ENCODE data around the gene TMEM82. TPM values are rescaled to one million over a fixed set of nuclear protein-coding genes. Genes with fewer than 3 reads are reported as not detected.
A peak's percentile ranks its signal among the peaks of the same experiment; 100 is the strongest.

Gene TMEM82
- total RNA-seq, 1 donor from 2014 or later: not detected

- FAIRE-seq (no peak), DNase-seq (ENCODE audit: low read depth) (peak; percentile 64)
- Mint-ChIP-seq H3K9me3 (ENCODE audit: unreplicated experiment) (no peaks in the 10 kb centered on the region), H3K4me1 (ENCODE audit: low read depth, unreplicated experiment) (peaks cover 6% of the 10 kb centered on the region), H3K36me3 (ENCODE audit: low read depth, unreplicated experiment) (peaks cover 13% of the 10 kb centered on the region), H3K27me3 (ENCODE audit: low read depth, unreplicated experiment) (no peaks in the 10 kb centered on the region), H3K4me3 (ENCODE audit: unreplicated experiment) (no peak overlapping the region), H3K27ac (ENCODE audit: unreplicated experiment) (no peak overlapping the region)
- TF ChIP-seq EZH2 (IDR thresholded peaks at IDR 0.05; ENCODE audit: insufficient read depth, low read length): no peak
- TF ChIP-seq CTCF (IDR thresholded peaks at IDR 0.05; ENCODE audit: insufficient read depth, low read depth, low read length): no peak
- Histone ChIP-seq H3K9me3 (ENCODE audit: insufficient read depth, low read depth, low read length) (no peaks in the 10 kb centered on the region), H3K79me2 (ENCODE audit: insufficient read depth, low read length) (peaks cover 37% of the 10 kb centered on the region), H4K20me1 (ENCODE audit: insufficient read depth, low read length) (peaks cover 52% of the 10 kb centered on the region), H3K36me3 (ENCODE audit: insufficient read depth, low read length) (peaks cover 10% of the 10 kb centered on the region), H2AFZ (ENCODE audit: low read depth, low read length) (no peak overlapping the region), H3K4me1 (ENCODE audit: insufficient read depth, low read length) (no peaks in the 10 kb centered on the region), H3K4me3 (ENCODE audit: insufficient read depth, low read depth, low read length) (no peak overlapping the region), H3K27me3 (ENCODE audit: insufficient read depth, low read length) (no peaks in the 10 kb centered on the region), H3K9ac (ENCODE audit: low read length) (no peak overlapping the region), H3K4me2 (ENCODE audit: low read length) (no peak overlapping the region), H3K27ac (ENCODE audit: low read depth, low read length) (no peak overlapping the region)
Observed at GRCh38 chr1:15714406-15715136, 27.7 kb upstream of the TMEM82 start.

GRCh38 chr1:15717418-15718125 is 24.7 kb upstream of the TMEM82 start:
- Mint-ChIP-seq H3K4me1 (ENCODE audit: low read depth, unreplicated experiment) (peaks cover 6% of the 10 kb centered on the region), H3K4me3 (ENCODE audit: unreplicated experiment) (no peak overlapping the region), H3K27me3 (ENCODE audit: low read depth, unreplicated experiment) (no peaks in the 10 kb centered on the region), H3K27ac (ENCODE audit: unreplicated experiment) (no peak overlapping the region), H3K9me3 (ENCODE audit: unreplicated experiment) (no peaks in the 10 kb centered on the region), H3K36me3 (ENCODE audit: low read depth, unreplicated experiment) (peaks cover 16% of the 10 kb centered on the region)
- Histone ChIP-seq H3K9me3 (ENCODE audit: insufficient read depth, low read depth, low read length) (no peaks in the 10 kb centered on the region), H3K4me3 (ENCODE audit: insufficient read depth, low read depth, low read length) (no peak overlapping the region), H2AFZ (ENCODE audit: low read depth, low read length) (no peak overlapping the region), H3K27me3 (ENCODE audit: insufficient read depth, low read length) (no peaks in the 10 kb centered on the region), H3K27ac (ENCODE audit: low read depth, low read length) (no peak overlapping the region), H3K9ac (ENCODE audit: low read length) (no peak overlapping the region), H4K20me1 (ENCODE audit: insufficient read depth, low read length) (peaks cover 40% of the 10 kb centered on the region), H3K4me2 (ENCODE audit: low read length) (no peak overlapping the region), H3K36me3 (ENCODE audit: insufficient read depth, low read length) (peaks cover 17% of the 10 kb centered on the region), H3K79me2 (ENCODE audit: insufficient read depth, low read length) (peaks cover 28% of the 10 kb centered on the region), H3K4me1 (ENCODE audit: insufficient read depth, low read length) (no peaks in the 10 kb centered on the region)
- FAIRE-seq (no peak), DNase-seq (ENCODE audit: low read depth) (no peak)
- TF ChIP-seq EZH2 (IDR thresholded peaks at IDR 0.05; ENCODE audit: insufficient read depth, low read length): no peak

- DNase-seq (ENCODE audit: low read depth): no peak
- Histone ChIP-seq H3K9me3 (ENCODE audit: insufficient read depth, low read depth, low read length) (no peaks in the 10 kb centered on the region), H3K9ac (ENCODE audit: low read length) (no peak overlapping the region), H2AFZ (ENCODE audit: low read depth, low read length) (no peak overlapping the region), H3K4me1 (ENCODE audit: insufficient read depth, low read length) (no peaks in the 10 kb centered on the region), H3K4me2 (ENCODE audit: low read length) (no peak overlapping the region), H3K36me3 (ENCODE audit: insufficient read depth, low read length) (peaks cover 17% of the 10 kb centered on the region), H3K4me3 (ENCODE audit: insufficient read depth, low read depth, low read length) (no peak overlapping the region), H3K79me2 (ENCODE audit: insufficient read depth, low read length) (peaks cover 22% of the 10 kb centered on the region), H3K27me3 (ENCODE audit: insufficient read depth, low read length) (no peaks in the 10 kb centered on the region), H4K20me1 (ENCODE audit: insufficient read depth, low read length) (peaks cover 34% of the 10 kb centered on the region), H3K27ac (ENCODE audit: low read depth, low read length) (no peak overlapping the region)
- TF ChIP-seq CTCF (IDR thresholded peaks at IDR 0.05; ENCODE audit: insufficient read depth, low read depth, low read length) (no peak), EZH2 (IDR thresholded peaks at IDR 0.05; ENCODE audit: insufficient read depth, low read length) (no peak)
- H3K27ac Mint-ChIP-seq (ENCODE audit: unreplicated experiment): no peak overlapping the region
- FAIRE-seq: no peak
- H3K4me3 Mint-ChIP-seq (ENCODE audit: unreplicated experiment): no peak overlapping the region
- no peaks in the 10 kb centered on the region for H3K27me3 Mint-ChIP-seq (ENCODE audit: low read depth, unreplicated experiment)
- H3K9me3 Mint-ChIP-seq (ENCODE audit: unreplicated experiment): no peaks in the 10 kb centered on the region
- H3K4me1 Mint-ChIP-seq (ENCODE audit: low read depth, unreplicated experiment): peaks cover 6% of the 10 kb centered on the region
- H3K36me3 Mint-ChIP-seq (ENCODE audit: low read depth, unreplicated experiment): peaks cover 17% of the 10 kb centered on the region
Observed at GRCh38 chr1:15718199-15718601, 24.1 kb upstream of the TMEM82 start.

All from astrocyte (in vitro differentiated cells and primary cell).